ENCODE data around the gene TYMP. TPM values are rescaled to one million over a fixed set of nuclear protein-coding genes. Genes with fewer than 3 reads are reported as not detected.
A peak's percentile ranks its signal among the peaks of the same experiment; 100 is the strongest.

TYMP gene
- polyA plus RNA-seq, 1 of the 3 experiments (the other 2 are of a cell fraction), result 1.7 TPM

DNA sequence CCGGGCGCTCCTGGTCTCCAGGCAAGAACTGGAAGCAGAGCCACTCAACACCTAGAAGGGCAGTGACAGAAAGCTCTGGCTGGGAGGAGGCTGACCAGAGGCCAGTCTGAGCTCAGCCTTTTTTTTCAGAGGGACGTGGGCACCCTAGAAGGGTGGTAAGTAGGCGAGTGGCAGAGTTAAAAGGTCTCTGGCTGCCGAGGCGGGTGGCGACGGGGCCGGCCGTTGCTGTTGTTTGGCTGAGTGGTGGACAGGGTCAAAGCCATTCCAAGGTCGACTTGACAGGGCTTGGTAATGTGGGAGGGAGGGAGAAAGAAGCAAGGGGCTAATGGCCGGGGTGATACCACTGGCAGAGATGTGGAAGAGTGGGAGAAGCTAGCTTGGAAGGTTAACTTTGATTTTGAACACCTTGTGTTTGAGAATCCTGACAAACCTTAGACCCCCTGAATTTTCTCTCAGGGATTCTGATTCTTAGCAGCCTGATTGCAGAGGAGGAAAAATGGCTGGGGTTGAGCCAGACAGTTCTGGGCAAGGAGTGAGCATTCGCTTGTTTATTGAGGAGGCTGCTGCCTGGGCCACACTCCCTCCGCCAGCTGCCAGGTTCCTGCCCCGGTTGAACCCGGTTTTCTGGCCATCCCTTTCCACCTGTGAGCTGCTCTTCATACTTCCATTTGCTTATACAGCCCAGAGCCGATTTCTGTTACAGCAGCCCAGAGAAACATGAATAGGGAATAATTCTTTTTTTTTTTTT, 33.8 kb upstream of the TYMP start (continued):
- TF ChIP-seq MEF2A (IDR thresholded peaks at IDR 0.05; ENCODE audit: borderline replicate concordance, low read depth) (no peak), RAD21 (IDR thresholded peaks at IDR 0.05; ENCODE audit: low read length) (no peak), NRF1 (IDR thresholded peaks at IDR 0.05; ENCODE audit: low read depth, low read length) (no peak), TCF12 (IDR thresholded peaks at IDR 0.05) (no peak), YY1 (IDR thresholded peaks at IDR 0.05; ENCODE audit: low read depth) (no peak)
- TF ChIP-seq, protein P1, sequence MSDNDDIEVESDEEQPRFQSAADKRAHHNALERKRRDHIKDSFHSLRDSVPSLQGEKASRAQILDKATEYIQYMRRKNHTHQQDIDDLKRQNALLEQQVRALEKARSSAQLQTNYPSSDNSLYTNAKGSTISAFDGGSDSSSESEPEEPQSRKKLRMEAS (IDR thresholded peaks at IDR 0.05; ENCODE audit: low read depth), result no peak

- 4% methylated on average over 35 of the region's 61 CpGs for WGBS (ENCODE audit: low lambda C conversion rate)
- H3K4me1 ChIP-seq (ENCODE audit: control insufficient read depth in 1 of 2, insufficient read depth in 2 of 2, low read depth in 1 of 2, low read length in 1 of 2), result peaks cover 0 to 4% of the 10 kb centered on the region in 2 experiments; a peak in 1 of 4 replicates
- no peaks in the 10 kb centered on the region for H3F3A ChIP-seq (replicated peaks; ENCODE audit: insufficient read depth)
- CTCF ChIA-PET, result interaction anchor here (0.6 to 4.9 kb wide), 32 partner anchors 10 to 260 kb away, joined by 3 to 73 read pairs (median 6); partner anchors contain the start of genes CHKB, CPT1B, KLHDC7B and LMF2
- peak; percentile 97 for DNase-seq
- peak within 1 kb of the TSS; percentile 32; the same call in 1 of the 2 replicates for H3K9ac ChIP-seq
- POLR2A ChIA-PET, result interaction anchor here (1.0 to 2.7 kb wide), 5 partner anchors 13 to 39 kb away, joined by 4 to 12 read pairs (median 7); partner anchors contain the start of genes KLHDC7B and SCO2
- H3K4me3 ChIP-seq (ENCODE audit: low read depth in 2 of 2, low read length in 1 of 2), result peak within 1 kb of the TSS; percentile 62 to 96
- H3K27me3 ChIP-seq (ENCODE audit: insufficient read depth), result no peaks in the 10 kb centered on the region
- H4K20me1 ChIP-seq (ENCODE audit: insufficient read depth), result no peaks in the 10 kb centered on the region
- H3K4me2 ChIP-seq, result peak within 1 kb of the TSS; percentile 93
- H3K9me3 ChIP-seq, result no peaks in the 10 kb centered on the region
- no peaks in the 10 kb centered on the region for H3K79me2 ChIP-seq (ENCODE audit: insufficient read depth)
- H3K9me2 ChIP-seq, result no peaks in the 10 kb centered on the region
- peak within 1 kb of the TSS; percentile 97 for H2AFZ ChIP-seq (ENCODE audit: low read depth)
- H3K27ac ChIP-seq (ENCODE audit: low read depth in 2 of 2, low read length in 1 of 2), result no peak within 1 kb of the TSS; a peak in 2 of 4 replicates
- no peaks in the 10 kb centered on the region for H3K36me3 ChIP-seq (replicated peaks in 1 of 2; ENCODE audit: control insufficient read depth in 1 of 2, insufficient read depth in 2 of 2, low read length in 1 of 2)
- TF ChIP-seq MXI1 (IDR thresholded peaks at IDR 0.05; ENCODE audit: low read depth, low read length) (peak; percentile 63), POLR2AphosphoS5 (IDR thresholded peaks at IDR 0.05; ENCODE audit: low read depth, low read length) (peak; percentile 70; the same call in 1 of the 2 replicates), FOXM1 (IDR thresholded peaks at IDR 0.05; ENCODE audit: low read depth) (no peak), EP300 (IDR thresholded peaks at IDR 0.05; ENCODE audit: borderline replicate concordance in 1 of 2, low read depth in 1 of 2, low read length in 1 of 2) (no peak), GATA2 (CRISPR knock-in tag; IDR thresholded peaks at IDR 0.05) (no peak), NRF1 (IDR thresholded peaks at IDR 0.05; ENCODE audit: low read depth, low read length) (no peak), SIN3A (IDR thresholded peaks at IDR 0.05; ENCODE audit: borderline replicate concordance, low read depth, low read length) (no peak), CHD2 (IDR thresholded peaks at IDR 0.05; ENCODE audit: low read length, partially characterized antibody) (peak; percentile 55), RAD21 (IDR thresholded peaks at IDR 0.05; ENCODE audit: low read length) (peak; percentile 65), RCOR1 (IDR thresholded peaks at IDR 0.05; ENCODE audit: low read length) (peak; percentile 47), MEF2A (IDR thresholded peaks at IDR 0.05; ENCODE audit: borderline replicate concordance, low read depth) (no peak), RFX5 (IDR thresholded peaks at IDR 0.05; ENCODE audit: low read length) (0 out of 2 replicates have a peak, but pooled peaks have one; percentile 29), ELF1 (IDR thresholded peaks at IDR 0.05) (no peak), JUND (IDR thresholded peaks at IDR 0.05) (no peak), TCF12 (IDR thresholded peaks at IDR 0.05) (no peak), SMC3 (IDR thresholded peaks at IDR 0.05; ENCODE audit: low read depth, low read length) (peak; percentile 26; the same call in 1 of the 2 replicates), TAF1 (IDR thresholded peaks at IDR 0.05; ENCODE audit: borderline replicate concordance, low read depth, low read length) (peak; percentile 22; the same call in 1 of the 2 replicates)
- TF ChIP-seq, protein P2, sequence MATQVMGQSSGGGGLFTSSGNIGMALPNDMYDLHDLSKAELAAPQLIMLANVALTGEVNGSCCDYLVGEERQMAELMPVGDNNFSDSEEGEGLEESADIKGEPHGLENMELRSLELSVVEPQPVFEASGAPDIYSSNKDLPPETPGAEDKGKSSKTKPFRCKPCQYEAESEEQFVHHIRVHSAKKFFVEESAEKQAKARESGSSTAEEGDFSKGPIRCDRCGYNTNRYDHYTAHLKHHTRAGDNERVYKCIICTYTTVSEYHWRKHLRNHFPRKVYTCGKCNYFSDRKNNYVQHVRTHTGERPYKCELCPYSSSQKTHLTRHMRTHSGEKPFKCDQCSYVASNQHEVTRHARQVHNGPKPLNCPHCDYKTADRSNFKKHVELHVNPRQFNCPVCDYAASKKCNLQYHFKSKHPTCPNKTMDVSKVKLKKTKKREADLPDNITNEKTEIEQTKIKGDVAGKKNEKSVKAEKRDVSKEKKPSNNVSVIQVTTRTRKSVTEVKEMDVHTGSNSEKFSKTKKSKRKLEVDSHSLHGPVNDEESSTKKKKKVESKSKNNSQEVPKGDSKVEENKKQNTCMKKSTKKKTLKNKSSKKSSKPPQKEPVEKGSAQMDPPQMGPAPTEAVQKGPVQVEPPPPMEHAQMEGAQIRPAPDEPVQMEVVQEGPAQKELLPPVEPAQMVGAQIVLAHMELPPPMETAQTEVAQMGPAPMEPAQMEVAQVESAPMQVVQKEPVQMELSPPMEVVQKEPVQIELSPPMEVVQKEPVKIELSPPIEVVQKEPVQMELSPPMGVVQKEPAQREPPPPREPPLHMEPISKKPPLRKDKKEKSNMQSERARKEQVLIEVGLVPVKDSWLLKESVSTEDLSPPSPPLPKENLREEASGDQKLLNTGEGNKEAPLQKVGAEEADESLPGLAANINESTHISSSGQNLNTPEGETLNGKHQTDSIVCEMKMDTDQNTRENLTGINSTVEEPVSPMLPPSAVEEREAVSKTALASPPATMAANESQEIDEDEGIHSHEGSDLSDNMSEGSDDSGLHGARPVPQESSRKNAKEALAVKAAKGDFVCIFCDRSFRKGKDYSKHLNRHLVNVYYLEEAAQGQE (IDR thresholded peaks at IDR 0.05; ENCODE audit: low read depth, low read length), result no peak
- TF ChIP-seq, protein P1 (IDR thresholded peaks at IDR 0.05; ENCODE audit: low read depth), result 0 out of 2 replicates have a peak, but pooled peaks have one; percentile 4
- TF ChIP-seq, protein P3, sequence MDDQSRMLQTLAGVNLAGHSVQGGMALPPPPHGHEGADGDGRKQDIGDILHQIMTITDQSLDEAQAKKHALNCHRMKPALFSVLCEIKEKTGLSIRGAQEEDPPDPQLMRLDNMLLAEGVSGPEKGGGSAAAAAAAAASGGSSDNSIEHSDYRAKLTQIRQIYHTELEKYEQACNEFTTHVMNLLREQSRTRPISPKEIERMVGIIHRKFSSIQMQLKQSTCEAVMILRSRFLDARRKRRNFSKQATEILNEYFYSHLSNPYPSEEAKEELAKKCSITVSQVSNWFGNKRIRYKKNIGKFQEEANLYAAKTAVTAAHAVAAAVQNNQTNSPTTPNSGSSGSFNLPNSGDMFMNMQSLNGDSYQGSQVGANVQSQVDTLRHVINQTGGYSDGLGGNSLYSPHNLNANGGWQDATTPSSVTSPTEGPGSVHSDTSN (IDR thresholded peaks at IDR 0.05), result no peak
- TF ChIP-seq, protein P4, sequence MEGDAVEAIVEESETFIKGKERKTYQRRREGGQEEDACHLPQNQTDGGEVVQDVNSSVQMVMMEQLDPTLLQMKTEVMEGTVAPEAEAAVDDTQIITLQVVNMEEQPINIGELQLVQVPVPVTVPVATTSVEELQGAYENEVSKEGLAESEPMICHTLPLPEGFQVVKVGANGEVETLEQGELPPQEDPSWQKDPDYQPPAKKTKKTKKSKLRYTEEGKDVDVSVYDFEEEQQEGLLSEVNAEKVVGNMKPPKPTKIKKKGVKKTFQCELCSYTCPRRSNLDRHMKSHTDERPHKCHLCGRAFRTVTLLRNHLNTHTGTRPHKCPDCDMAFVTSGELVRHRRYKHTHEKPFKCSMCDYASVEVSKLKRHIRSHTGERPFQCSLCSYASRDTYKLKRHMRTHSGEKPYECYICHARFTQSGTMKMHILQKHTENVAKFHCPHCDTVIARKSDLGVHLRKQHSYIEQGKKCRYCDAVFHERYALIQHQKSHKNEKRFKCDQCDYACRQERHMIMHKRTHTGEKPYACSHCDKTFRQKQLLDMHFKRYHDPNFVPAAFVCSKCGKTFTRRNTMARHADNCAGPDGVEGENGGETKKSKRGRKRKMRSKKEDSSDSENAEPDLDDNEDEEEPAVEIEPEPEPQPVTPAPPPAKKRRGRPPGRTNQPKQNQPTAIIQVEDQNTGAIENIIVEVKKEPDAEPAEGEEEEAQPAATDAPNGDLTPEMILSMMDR (IDR thresholded peaks at IDR 0.05), result peak; percentile 79
Observed at GRCh38 chr22:50562523-50563412, 33.0 kb upstream of the TYMP start, which contains the start of gene SYCE3. Gene SYCE3 (minus strand): TSS chr22:50562919. CDS start chr22:50556405, 6,514 bp downstream.

Measured in SK-N-SH (cell line).